HEK293 (cell line): ENCODE measurements around the gene PIK3R3.

Experiments
- CTCF ChIA-PET: fragments of 350-600 bp; formaldehyde crosslinking; extraction: SDS; loops from one replicate; lab custom pipeline; 2021; ENCODE audit warnings: antibody characterized with exemption; lab: Yijun Ruan, JAX
- POLR2A ChIA-PET: fragments of 300-600 bp; formaldehyde crosslinking; extraction: SDS; loops from one replicate; lab custom pipeline; 2020; ENCODE audit warnings: antibody characterized with exemption, inconsistent platforms; lab: Yijun Ruan, JAX
- H3K27ac ChIP-seq: fragments of 200-500 bp; sonication (Bioruptor generic); 2 replicates; pipeline ENCODE4 v1.5.1; 2014; ENCODE audit warnings: low read depth, low read length, control low read depth, inconsistent platforms; ENCODE audit errors: extremely low read depth
- H3K36me3 ChIP-seq, 2 experiments: fragments of 200-500 bp in 1 of 2; sonication (Bioruptor generic) in 1 of 2; 1 replicate in 1 of 2; 2 replicates in 1 of 2; pipeline ENCODE4 v1.5.1; 2014 to 2017; ENCODE audit warnings: inconsistent platforms in 2 of 2, low read length in 2 of 2; ENCODE audit not compliant: control insufficient read depth in 2 of 2, insufficient read depth in 1 of 2
- H3K4me1 ChIP-seq: fragments of 200-500 bp; sonication (Bioruptor generic); 2 replicates; pipeline ENCODE4 v1.5.1; 2014; ENCODE audit warnings: mild to moderate bottlenecking, low read length, inconsistent platforms; ENCODE audit not compliant: control insufficient read depth, insufficient read depth
- H3K4me3 ChIP-seq: 2 replicates; pipeline ENCODE4 v1.5.1; 2011; ENCODE audit warnings: low read depth, mild to moderate bottlenecking, control low read depth, low read length, moderate library complexity
- H3K9me3 ChIP-seq: fragments of 200-500 bp; sonication (Bioruptor generic); 2 replicates; pipeline ENCODE4 v1.5.1; 2014; ENCODE audit warnings: low read depth, low read length, inconsistent platforms; ENCODE audit not compliant: control insufficient read depth, insufficient read depth
- GLIS2 ChIP-seq: fragments of 450-650 bp; formaldehyde crosslinking; IDR thresholded peaks from 2 replicates; pipeline ENCODE4 v1.5.1; 2016; ENCODE audit warnings: missing biosample characterization, missing genetic modification characterization
- HOXC10 ChIP-seq: sonication (generic); formaldehyde crosslinking; IDR thresholded peaks from 2 replicates; pipeline ENCODE4 v1.8.1; 2023; ENCODE audit warnings: mild to moderate bottlenecking, missing genetic modification reagents
- KLF1 ChIP-seq: fragments of 450-650 bp; formaldehyde crosslinking; IDR thresholded peaks from 2 replicates; pipeline ENCODE4 v1.5.1; 2016; ENCODE audit warnings: missing biosample characterization, missing genetic modification characterization
- KLF8 ChIP-seq: fragments of 450-650 bp; formaldehyde crosslinking; IDR thresholded peaks from 2 replicates; pipeline ENCODE4 v1.5.1; 2016; ENCODE audit warnings: missing biosample characterization, missing genetic modification characterization
- ZBTB20 ChIP-seq: fragments of 450-650 bp; formaldehyde crosslinking; IDR thresholded peaks from 2 replicates; pipeline ENCODE4 v1.5.1; 2016; ENCODE audit warnings: missing biosample characterization, missing genetic modification characterization
- ZBTB48 ChIP-seq: fragments of 450-650 bp; formaldehyde crosslinking; IDR thresholded peaks from 2 replicates; pipeline ENCODE4 v1.5.1; 2016; ENCODE audit warnings: missing biosample characterization, missing genetic modification characterization
- ZBTB6 ChIP-seq: fragments of 450-650 bp; formaldehyde crosslinking; IDR thresholded peaks from 2 replicates; pipeline ENCODE4 v1.5.1; 2017; ENCODE audit warnings: missing biosample characterization, missing genetic modification characterization
- ZFP37 ChIP-seq: fragments of 450-650 bp; formaldehyde crosslinking; IDR thresholded peaks from 2 replicates; pipeline ENCODE4 v1.5.1; 2016; ENCODE audit warnings: missing biosample characterization, missing genetic modification characterization
- ZNF114 ChIP-seq: fragments of 450-650 bp; formaldehyde crosslinking; IDR thresholded peaks from 2 replicates; pipeline ENCODE4 v1.5.0; 2017; ENCODE audit warnings: missing biosample characterization, missing genetic modification characterization
- ZNF132 ChIP-seq: fragments of 450-650 bp; formaldehyde crosslinking; IDR thresholded peaks from 2 replicates; pipeline ENCODE4 v1.5.1; 2017; ENCODE audit warnings: missing biosample characterization, missing genetic modification characterization, borderline replicate concordance
- ZNF138 ChIP-seq: fragments of 450-650 bp; formaldehyde crosslinking; IDR thresholded peaks from 2 replicates; pipeline ENCODE4 v1.5.1; 2016; ENCODE audit warnings: missing biosample characterization, missing genetic modification characterization, borderline replicate concordance
- ZNF148 ChIP-seq: fragments of 450-650 bp; formaldehyde crosslinking; IDR thresholded peaks from 2 replicates; pipeline ENCODE4 v1.5.0; 2017; ENCODE audit warnings: missing biosample characterization, missing genetic modification characterization, borderline replicate concordance
- ZNF175 ChIP-seq: fragments of 450-650 bp; formaldehyde crosslinking; IDR thresholded peaks from 2 replicates; pipeline ENCODE4 v1.5.1; 2016; ENCODE audit warnings: missing biosample characterization, missing genetic modification characterization
- ZNF18 ChIP-seq: fragments of 450-650 bp; formaldehyde crosslinking; IDR thresholded peaks from 2 replicates; pipeline ENCODE4 v1.5.1; 2016; ENCODE audit warnings: missing biosample characterization, missing genetic modification characterization
- ZNF184 ChIP-seq: fragments of 450-650 bp; IDR thresholded peaks from 2 replicates; pipeline ENCODE4 v1.5.1; 2018; ENCODE audit warnings: missing biosample characterization, mild to moderate bottlenecking, missing genetic modification characterization
- ZNF19 ChIP-seq: fragments of 450-650 bp; formaldehyde crosslinking; IDR thresholded peaks from 2 replicates; pipeline ENCODE4; 2016; ENCODE audit warnings: missing biosample characterization, missing genetic modification characterization, low read depth
- ZNF280D ChIP-seq: fragments of 450-650 bp; formaldehyde crosslinking; IDR thresholded peaks from 2 replicates; pipeline ENCODE4 v1.5.1; 2016; ENCODE audit warnings: missing biosample characterization, missing genetic modification characterization
- ZNF311 ChIP-seq: fragments of 450-650 bp; formaldehyde crosslinking; IDR thresholded peaks from 2 replicates; pipeline ENCODE4 v1.5.1; 2017; ENCODE audit warnings: missing biosample characterization, missing genetic modification characterization, borderline replicate concordance
- ZNF391 ChIP-seq: fragments of 450-650 bp; formaldehyde crosslinking; IDR thresholded peaks from 2 replicates; pipeline ENCODE4 v1.5.1; 2016; ENCODE audit warnings: low read depth, missing biosample characterization, missing genetic modification characterization, borderline replicate concordance
- ZNF623 ChIP-seq: fragments of 450-650 bp; formaldehyde crosslinking; IDR thresholded peaks from 2 replicates; pipeline ENCODE4 v1.5.1; 2016; ENCODE audit warnings: missing biosample characterization, missing genetic modification characterization
- ZNF624 ChIP-seq: fragments of 450-650 bp; formaldehyde crosslinking; IDR thresholded peaks from 2 replicates; pipeline ENCODE4 v1.5.1; 2017; ENCODE audit warnings: missing biosample characterization, missing genetic modification characterization

Gene PIK3R3

GRCh38 chr1:46086576-46086975, 45.9 kb downstream of the PIK3R3 start (continued):
- TF ChIP-seq ZBTB6 (tag by site-specific recombination), result no peak
- no peak for TF ChIP-seq GLIS2 (tag by site-specific recombination)
- no peak for TF ChIP-seq ZNF19
- TF ChIP-seq ZBTB20 (tag by site-specific recombination), result no peak

GRCh38 chr1:46084553-46085451, 47.6 kb downstream of the PIK3R3 start:
- POLR2A ChIA-PET, result interaction anchor here (0.6 to 0.8 kb wide), 2 partner anchors 9 to 59 kb away, joined by 3 to 4 read pairs; no protein-coding TSS in a partner anchor
- H3K4me1 ChIP-seq, result no peaks in the 10 kb centered on the region; the same call in 1 of the 2 replicates
- H3K9me3 ChIP-seq, result no peaks in the 10 kb centered on the region
- H3K27ac ChIP-seq, result no peak overlapping the region
- no peaks in the 10 kb centered on the region for H3K36me3 ChIP-seq
- 0 out of 2 replicates have a peak, but pooled peaks have one; percentile 28 for TF ChIP-seq ZFP37 (tag by site-specific recombination)
- no peak for TF ChIP-seq ZNF132 (tag by site-specific recombination)
- H3K4me3 ChIP-seq, result no peak overlapping the region
- CTCF ChIA-PET, result interaction anchor here (1.0 to 1.4 kb wide), 3 partner anchors 44 to 139 kb away, joined by 3 to 4 read pairs (median 3); no protein-coding TSS in a partner anchor

- POLR2A ChIA-PET, result no interaction called here
- no peaks in the 10 kb centered on the region for H3K9me3 ChIP-seq
- no peaks in the 10 kb centered on the region for H3K36me3 ChIP-seq
- CTCF ChIA-PET, result no interaction called here
- TF ChIP-seq ZNF391, result no peak
- no peak for TF ChIP-seq HOXC10 (CRISPR knock-in tag)
- TF ChIP-seq ZNF148 (tag by site-specific recombination), result no peak
- no peak for TF ChIP-seq ZNF280D
- no peak for TF ChIP-seq KLF1 (tag by site-specific recombination)
- no peak for TF ChIP-seq ZNF624
- TF ChIP-seq ZBTB48 (tag by site-specific recombination), result no peak
- TF ChIP-seq ZNF623 (tag by site-specific recombination), result no peak
- TF ChIP-seq KLF8, result no peak
- TF ChIP-seq ZNF311, result no peak
- TF ChIP-seq ZNF138 (tag by site-specific recombination), result no peak
- no peak for TF ChIP-seq ZNF114 (tag by site-specific recombination)
- 0 out of 2 replicates have a peak, but pooled peaks have one; percentile 13 for TF ChIP-seq ZNF18 (tag by site-specific recombination)
- peak; percentile 99 for TF ChIP-seq ZNF184
- TF ChIP-seq ZNF175, result no peak
- TF ChIP-seq, all 188 proteins: peak for 2
- Histone ChIP-seq H3K4me1 (no peaks in the 10 kb centered on the region; the same call in 1 of the 2 replicates), H3K4me3 (no peak overlapping the region), H3K27ac (no peak overlapping the region)
Observed at GRCh38 chr1:46083579-46083978, 48.9 kb downstream of the PIK3R3 start.
